Amniotic stem cell (primary cell): ENCODE data around the gene HIF1AN.
"Not testable (repeated sequence)": the region's sequence is repeated elsewhere in the genome, so short reads cannot be mapped to it uniquely, and the experiment has no call there.

Experiments
- DNase-seq: peaks from one replicate; lab custom pipeline; 2025; lab: John Stamatoyannopoulos, UW

HIF1AN gene

GRCh38 chr10:100567249-100567648, 31.5 kb downstream of the HIF1AN start:
- DNase-seq, result no peak

GRCh38 chr10:100567826-100568225, 32.1 kb downstream of the HIF1AN start:
- DNase-seq, result no peak

DNA sequence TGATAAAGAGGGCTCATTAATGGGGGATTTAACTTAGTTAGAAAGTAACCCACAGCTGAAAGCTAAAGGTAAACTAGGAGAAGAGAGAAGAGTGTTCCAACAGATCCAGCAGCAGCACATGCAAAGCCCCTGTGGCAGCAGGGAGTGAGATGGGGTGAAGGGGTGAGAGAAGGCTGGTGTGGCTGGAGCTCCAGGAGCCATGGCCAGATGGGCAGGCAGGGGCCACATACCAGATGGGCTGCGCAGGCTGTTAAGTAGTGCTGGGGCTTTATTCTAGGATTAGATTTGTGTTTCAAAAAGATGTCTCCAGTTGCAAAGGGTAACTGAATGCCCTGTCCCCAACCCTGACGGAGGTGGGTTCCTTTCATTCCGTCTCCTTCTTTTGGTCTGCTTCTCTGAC, 33.2 kb downstream of the HIF1AN start:
- no peak for DNase-seq

DNA sequence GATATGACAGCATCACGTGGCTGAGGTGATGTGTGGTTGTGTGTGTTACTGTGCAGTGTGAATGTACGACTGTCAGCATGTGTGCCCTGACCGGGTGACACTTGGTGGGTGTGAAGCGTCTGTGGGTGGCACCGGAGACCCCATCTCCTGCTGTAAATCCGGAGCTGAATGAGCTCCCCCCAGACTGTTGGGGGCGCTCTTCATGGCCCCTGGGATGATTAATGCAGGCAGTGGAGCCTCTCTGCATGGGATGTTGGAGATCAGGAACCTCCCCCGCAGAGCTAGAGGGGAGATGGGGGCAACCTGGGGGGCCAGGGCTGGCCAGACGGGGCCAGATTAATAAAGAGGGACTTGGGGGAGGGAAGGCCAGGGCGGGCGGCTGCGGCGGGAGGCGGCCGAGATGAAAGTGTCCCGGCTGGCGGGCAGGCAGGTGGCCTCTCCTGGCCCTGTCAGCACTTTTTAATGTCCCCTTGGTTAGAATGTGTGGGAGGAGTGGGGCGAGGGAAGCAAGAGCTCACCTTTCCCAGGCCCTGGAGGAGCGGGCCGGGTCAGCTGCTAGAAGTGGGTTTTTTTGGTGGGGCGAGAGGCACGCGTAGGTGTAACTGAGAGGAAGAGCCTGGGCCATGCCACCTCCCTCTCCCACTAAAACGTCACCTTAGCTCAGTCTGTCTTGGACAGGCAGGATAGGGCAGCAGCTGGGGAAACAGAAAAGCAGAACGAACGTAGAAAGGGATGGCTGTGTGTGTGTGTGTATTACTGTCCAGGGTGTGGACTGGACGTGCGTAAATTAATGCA, 34.1 kb downstream of the HIF1AN start:
- DNase-seq, result no peak

- DNase-seq, result no peak
These were observed 34.8 kb downstream of the HIF1AN start for GRCh38 chr10:100570506-100570905.

GRCh38 chr10:100571084-100571856, 35.5 kb downstream of the HIF1AN start:
- no peak for DNase-seq

GRCh38 chr10:100575146-100575545, 39.4 kb downstream of the HIF1AN start:
- DNase-seq, result not testable (repeated sequence)

DNA sequence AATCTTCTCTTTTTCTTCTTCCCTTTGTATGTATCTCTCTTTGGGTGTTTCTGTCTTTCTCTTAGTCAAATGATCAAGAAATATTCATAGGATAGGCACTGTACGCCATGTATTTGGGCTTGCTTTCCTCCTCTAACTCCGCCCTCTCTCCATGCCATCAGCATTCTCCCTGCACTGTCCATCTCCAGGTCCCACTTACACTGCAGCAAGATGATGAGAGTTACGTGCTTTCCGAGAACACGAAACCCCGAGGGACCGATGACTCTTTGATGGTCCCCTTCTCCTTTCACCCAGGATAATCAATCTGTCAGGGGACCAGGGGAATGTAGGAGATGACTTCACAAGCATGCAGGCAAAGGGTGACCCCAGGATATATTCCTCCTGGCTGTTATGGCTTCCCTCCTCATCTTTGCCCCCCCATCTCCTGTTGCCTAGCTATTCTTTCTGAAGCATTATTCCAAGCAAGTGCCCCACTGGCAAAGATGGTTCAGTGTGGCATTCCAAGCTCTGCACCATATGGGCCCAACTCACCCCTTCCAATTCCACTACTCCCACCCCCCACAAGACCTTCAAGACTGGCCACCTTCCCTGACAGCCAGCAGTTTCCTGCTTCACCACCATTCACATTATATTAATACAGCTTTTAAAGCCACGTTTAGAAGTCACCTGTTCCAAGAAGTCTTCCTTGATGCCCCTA, 40.0 kb downstream of the HIF1AN start:
- no peak for DNase-seq

GRCh38 chr10:100576282-100576635, 40.5 kb downstream of the HIF1AN start:
- no peak for DNase-seq

DNA sequence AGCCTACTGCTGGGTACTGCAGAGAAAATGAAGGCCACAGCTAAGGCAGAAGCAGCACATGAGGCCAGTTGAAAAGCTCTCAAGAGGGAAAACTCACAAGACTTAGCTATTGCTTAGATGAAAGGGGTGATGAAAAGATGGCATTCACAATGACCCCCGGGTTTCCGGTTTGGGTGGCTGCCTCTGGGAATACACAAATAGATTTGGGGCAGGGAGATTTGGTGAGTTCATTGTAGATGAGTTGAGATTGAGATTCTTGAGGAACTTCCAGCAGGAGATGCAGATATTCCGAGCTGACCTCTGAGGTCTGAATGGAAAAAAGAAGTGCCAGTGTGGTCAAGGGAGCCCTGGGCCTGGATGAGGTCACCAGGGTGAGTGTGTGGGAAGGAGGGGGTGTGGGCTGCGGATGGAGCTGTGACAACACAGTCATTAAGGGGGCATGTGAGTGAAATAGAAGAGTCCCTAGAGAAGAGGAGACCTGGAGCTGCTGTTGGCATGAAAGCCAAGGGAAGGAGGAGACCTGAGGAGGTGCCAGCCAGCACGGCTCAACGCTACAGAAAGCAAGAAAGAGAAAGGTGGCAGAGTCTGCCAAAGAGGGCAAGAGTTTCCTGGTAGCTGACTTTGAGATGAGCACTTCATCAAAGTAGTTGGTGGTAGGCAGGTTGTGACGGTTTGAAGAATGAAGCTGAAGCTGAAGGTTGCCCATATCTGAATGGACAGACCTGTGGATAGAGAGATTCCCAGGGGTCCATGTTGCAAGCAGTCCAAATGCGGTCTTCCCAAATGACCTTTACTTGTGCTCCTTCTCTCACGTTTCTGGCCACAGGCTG, 43.7 kb downstream of the HIF1AN start:
- DNase-seq, result no peak

DNA sequence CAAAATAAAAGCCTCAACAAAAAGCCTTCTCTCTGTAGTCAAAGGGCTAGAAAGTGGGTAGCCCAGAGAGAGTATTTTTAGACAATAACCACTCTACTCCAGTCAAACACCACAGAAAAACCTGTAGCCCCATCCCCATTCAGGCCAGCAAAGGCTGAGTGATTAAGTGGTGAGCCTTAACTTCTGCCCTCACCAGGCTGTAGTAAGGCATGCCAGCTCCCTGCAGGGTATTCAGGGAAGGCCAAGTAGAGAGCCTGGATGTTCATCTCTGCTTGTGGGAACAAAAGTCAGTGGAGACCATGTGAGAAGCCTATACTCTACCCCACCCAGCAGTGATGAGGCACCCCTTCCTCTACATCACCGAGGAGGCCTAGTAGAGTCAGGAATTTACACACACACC, 51.2 kb downstream of the HIF1AN start:
- no peak for DNase-seq

GRCh38 chr10:100598166-100598565, 62.4 kb downstream of the HIF1AN start:
- no peak for DNase-seq

GRCh38 chr10:100600218-100600617, 64.5 kb downstream of the HIF1AN start:
- no peak for DNase-seq

DNA sequence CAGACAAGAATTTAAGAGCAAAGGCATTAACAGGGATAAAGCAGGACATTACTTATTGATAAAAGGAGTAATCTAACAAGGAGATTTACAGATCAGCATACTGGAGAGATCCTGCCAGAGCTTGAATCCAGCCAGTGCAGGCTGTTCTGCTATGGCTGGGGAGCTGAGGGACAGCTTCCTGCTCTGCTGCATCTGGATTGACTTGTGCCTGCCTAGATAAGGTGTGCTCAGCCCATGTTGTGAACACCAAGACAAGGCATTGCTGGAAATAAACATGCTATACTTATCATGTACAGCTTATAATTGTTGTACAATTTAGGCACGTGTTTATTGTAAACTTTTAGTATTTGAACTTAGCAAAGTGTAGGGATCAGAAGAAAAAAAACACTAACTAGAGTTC, 71.7 kb downstream of the HIF1AN start:
- no peak for DNase-seq
